H1 (cell line): Measurements from ENCODE around the gene RAD51B. TPM values are rescaled to one million over a fixed set of nuclear protein-coding genes. Genes with fewer than 3 reads are reported as not detected.

Experiments
- CTCF ChIA-PET: fragments of 300-600 bp; sonication (Branson Sonifier 250); formaldehyde crosslinking; loops from one replicate; lab custom pipeline; 2021; ENCODE audit not compliant: partially characterized antibody; lab: Charles Lee
- POLR2A ChIA-PET: fragments of 300-600 bp; sonication (Branson Sonifier 250); formaldehyde crosslinking; loops from one replicate; lab custom pipeline; 2021; ENCODE audit warnings: inconsistent platforms; ENCODE audit not compliant: partially characterized antibody; lab: Charles Lee
- DNase-seq, 2 experiments: peaks; one replicate each; pipeline versions ENCODE4 v3.0.0 to v3.0.0-alpha.2; 2010 to 2022; ENCODE audit warnings: low spot score in 2 of 2, low read depth in 1 of 2, mixed read lengths in 1 of 2
- FAIRE-seq: peaks from 2 replicates; lab custom pipeline; 2011; peaks lifted over from hg19 to GRCh38; lab: Jason Lieb, UNC
- H2AFZ ChIP-seq: 2 replicates; pipeline ENCODE4 v1.8.1; 2012; ENCODE audit warnings: low read length, inconsistent platforms
- H2AK5ac ChIP-seq: 2 replicates; pipeline ENCODE4 v1.6.1; 2013; ENCODE audit warnings: low read depth, low read length
- H2BK120ac ChIP-seq: replicated peaks from 2 replicates; pipeline ENCODE3; 2013; ENCODE audit warnings: low read depth, low read length, inconsistent platforms
- H2BK12ac ChIP-seq: 2 replicates; pipeline ENCODE4 v1.6.1; 2013; ENCODE audit warnings: low read depth, low read length
- H2BK15ac ChIP-seq: 2 replicates; pipeline ENCODE4 v1.6.1; 2013; ENCODE audit warnings: low read length
- H2BK20ac ChIP-seq: 2 replicates; pipeline ENCODE4 v1.6.1; 2013; ENCODE audit warnings: low read length
- H2BK5ac ChIP-seq: 2 replicates; pipeline ENCODE4 v1.6.1; 2013; ENCODE audit warnings: low read depth, low read length
- H3K14ac ChIP-seq: 2 replicates; pipeline ENCODE4 v1.6.1; 2013; ENCODE audit warnings: inconsistent platforms; ENCODE audit not compliant: insufficient read length
- H3K18ac ChIP-seq: 2 replicates; pipeline ENCODE4 v1.6.1; 2013; ENCODE audit warnings: low read length; ENCODE audit errors: extremely low read depth
- H3K23ac ChIP-seq: 2 replicates; pipeline ENCODE4 v1.6.1; 2013; ENCODE audit warnings: inconsistent platforms; ENCODE audit not compliant: insufficient read length
- H3K23me2 ChIP-seq: 2 replicates; pipeline ENCODE4 v1.6.1; 2013; ENCODE audit warnings: low read depth, low read length
- H3K27ac ChIP-seq: 2 replicates; pipeline ENCODE4 v1.6.1; 2011; ENCODE audit warnings: low read depth, low read length, inconsistent platforms
- H3K27me3 ChIP-seq, 4 experiments: replicated peaks in 1 of 4; 1 replicate in 1 of 4; 2 replicates in 3 of 4; pipeline versions ENCODE4 v1.6.1 to v1.8.1; 2011 to 2013; ENCODE audit warnings: low read length in 3 of 4, mild to moderate bottlenecking in 3 of 4, inconsistent platforms in 2 of 4, mixed read lengths in 2 of 4, moderate library complexity in 1 of 4; ENCODE audit not compliant: control insufficient read depth in 3 of 4, insufficient read depth in 3 of 4; ENCODE audit errors: extremely low read depth in 1 of 4
- H3K36me3 ChIP-seq, 4 experiments: 2 replicates each; pipeline versions ENCODE4 v1.6.1 to v1.8.1; 2011 to 2013; ENCODE audit warnings: mild to moderate bottlenecking in 4 of 4, low read length in 3 of 4, moderate library complexity in 2 of 4, control low read depth in 1 of 4, inconsistent platforms in 1 of 4; ENCODE audit not compliant: insufficient read depth in 4 of 4, control insufficient read depth in 2 of 4
- H3K4ac ChIP-seq: replicated peaks from 2 replicates; pipeline ENCODE3; 2013; ENCODE audit warnings: low read length, low read depth, mixed read lengths, inconsistent platforms; ENCODE audit not compliant: insufficient read length
- H3K4me1 ChIP-seq, 4 experiments: replicated peaks in 1 of 4; 1 replicate in 1 of 4; 2 replicates in 3 of 4; pipeline versions ENCODE4 v1.6.1 to v1.8.1; 2011 to 2013; ENCODE audit warnings: low read length in 3 of 4, inconsistent platforms in 2 of 4, mixed read lengths in 1 of 4; ENCODE audit not compliant: insufficient read depth in 4 of 4, control insufficient read depth in 3 of 4
- H3K4me2 ChIP-seq, 2 experiments: 2 replicates each; pipeline versions ENCODE4 v1.6.1 to v1.8.1; 2011 to 2013; ENCODE audit warnings: low read depth in 2 of 2, low read length in 2 of 2, control low read depth in 1 of 2, inconsistent platforms in 1 of 2, mild to moderate bottlenecking in 1 of 2; ENCODE audit not compliant: insufficient read depth in 1 of 2
- H3K4me3 ChIP-seq, 4 experiments: fragments of 200-600, 300-600 bp in 1 of 4; sonication (generic), shearing (Covaris generic), sonication (Bioruptor Twin) in 1 of 4; 2 replicates each; pipeline versions ENCODE4 v1.5.1 to v1.8.1; 2011 to 2016; ENCODE audit warnings: low read length in 4 of 4, low read depth in 3 of 4, control low read depth in 2 of 4, inconsistent platforms in 2 of 4, mild to moderate bottlenecking in 2 of 4, mixed read lengths in 1 of 4, moderate library complexity in 1 of 4; ENCODE audit not compliant: insufficient read depth in 2 of 4; ENCODE audit errors: extremely low read depth in 1 of 4
- H3K56ac ChIP-seq: replicated peaks from 2 replicates; pipeline ENCODE3; 2013; ENCODE audit warnings: low read depth, mild to moderate bottlenecking, mixed read lengths, low read length, inconsistent platforms; ENCODE audit not compliant: insufficient read length
- H3K79me1 ChIP-seq: 2 replicates; pipeline ENCODE4 v1.6.1; 2013; ENCODE audit warnings: low read depth, low read length, control low read depth
- H3K79me2 ChIP-seq, 2 experiments: 2 replicates each; pipeline versions ENCODE4 v1.6.1 to v1.8.1; 2012 to 2013; ENCODE audit warnings: low read length in 2 of 2, mild to moderate bottlenecking in 2 of 2, inconsistent platforms in 1 of 2; ENCODE audit not compliant: insufficient read depth in 2 of 2, control insufficient read depth in 1 of 2
- H3K9ac ChIP-seq, 4 experiments: replicated peaks in 1 of 4; 1 replicate in 1 of 4; 2 replicates in 3 of 4; pipeline versions ENCODE4 v1.6.1 to v1.8.1; 2011 to 2013; ENCODE audit warnings: low read depth in 3 of 4, low read length in 3 of 4, control low read depth in 2 of 4, mild to moderate bottlenecking in 2 of 4, moderate library complexity in 2 of 4, inconsistent platforms in 1 of 4; ENCODE audit errors: extremely low read depth in 1 of 4
- H3K9me3 ChIP-seq, 2 experiments: 2 replicates each; pipeline versions ENCODE4 v1.6.1 to v1.8.1; 2012 to 2013; ENCODE audit warnings: mild to moderate bottlenecking in 2 of 2, moderate library complexity in 2 of 2, control low read depth in 1 of 2, inconsistent platforms in 1 of 2, low read depth in 1 of 2, low read length in 1 of 2, mixed read lengths in 1 of 2; ENCODE audit not compliant: insufficient read depth in 2 of 2
- H4K20me1 ChIP-seq, 2 experiments: replicated peaks in 1 of 2; 2 replicates each; pipeline versions ENCODE3 to v1.8.1; 2011 to 2013; ENCODE audit warnings: inconsistent platforms in 2 of 2, low read length in 2 of 2, mild to moderate bottlenecking in 1 of 2; ENCODE audit not compliant: insufficient read depth in 2 of 2, control insufficient read depth in 1 of 2
- H4K5ac ChIP-seq: 2 replicates; pipeline ENCODE4 v1.6.1; 2013; ENCODE audit warnings: low read length, low read depth, mixed read lengths, inconsistent platforms; ENCODE audit not compliant: insufficient read length
- H4K8ac ChIP-seq: 2 replicates; pipeline ENCODE4 v1.8.0; 2013; ENCODE audit warnings: mild to moderate bottlenecking, moderate library complexity, low read length, inconsistent platforms; ENCODE audit not compliant: insufficient read depth; ENCODE audit errors: extremely low read depth
- H4K91ac ChIP-seq: replicated peaks from 2 replicates; pipeline ENCODE3; 2013; ENCODE audit warnings: low read length, mixed read lengths, inconsistent platforms; ENCODE audit not compliant: insufficient read length
- CTBP2 ChIP-seq: IDR thresholded peaks from 2 replicates; pipeline ENCODE4 v1.7.0; 2011; ENCODE audit warnings: borderline replicate concordance, mild to moderate bottlenecking, moderate library complexity, mixed read lengths, low read length; ENCODE audit not compliant: insufficient read depth, insufficient read length
- GTF2F1 ChIP-seq: IDR thresholded peaks from 2 replicates; pipeline ENCODE4 v1.6.1; 2012; ENCODE audit warnings: low read depth, low read length, improper control_type of control experiment, borderline replicate concordance
- NANOG ChIP-seq: IDR thresholded peaks from 2 replicates; pipeline ENCODE4 v1.6.1; 2011; ENCODE audit warnings: low read length, low read depth, mild to moderate bottlenecking, inconsistent platforms; ENCODE audit not compliant: insufficient read depth, poor library complexity, severe bottlenecking
- POLR2AphosphoS5 ChIP-seq: IDR thresholded peaks from 2 replicates; pipeline ENCODE4 v1.6.1; 2011; ENCODE audit warnings: low read depth, low read length
- RBBP5 ChIP-seq: IDR thresholded peaks from 2 replicates; pipeline ENCODE4 v1.7.1; 2012; ENCODE audit warnings: low read depth, mild to moderate bottlenecking, inconsistent platforms, low read length, moderate library complexity, borderline replicate concordance
- SP1 ChIP-seq: IDR thresholded peaks from 2 replicates; pipeline ENCODE4 v1.6.1; 2011; ENCODE audit warnings: low read depth, low read length
- SP4 ChIP-seq: IDR thresholded peaks from 2 replicates; pipeline ENCODE4 v1.6.1; 2012; ENCODE audit warnings: low read length, inconsistent platforms
- TAF1 ChIP-seq: IDR thresholded peaks from 2 replicates; pipeline ENCODE4 v1.6.1; 2011; ENCODE audit warnings: mild to moderate bottlenecking, low read depth, low read length
- TBP ChIP-seq: IDR thresholded peaks from 2 replicates; pipeline ENCODE4 v1.6.1; 2011; ENCODE audit warnings: low read depth, low read length, improper control_type of control experiment
- USF2 ChIP-seq: IDR thresholded peaks from 2 replicates; pipeline ENCODE4 v1.6.1; 2011; ENCODE audit warnings: low read length, improper control_type of control experiment
- WGBS, 2 experiments: shearing (Covaris generic) in 1 of 2; methylation state at CpG; one replicate each; pipeline versions ENCODE4 v1.1.6 to v1.1.7; 2013 to 2015; ENCODE audit warnings: low lambda C conversion rate in 2 of 2, mixed read lengths in 2 of 2, inconsistent platforms in 1 of 2, low coverage in 1 of 2, missing lambda C conversion rate in 1 of 2; ENCODE audit not compliant: insufficient replicate concordance in 2 of 2, insufficient coverage in 1 of 2, insufficient read length in 1 of 2; ENCODE audit errors: extremely low coverage in 1 of 2, missing lambda C conversion rate in 1 of 2; 5-methylcytosine and 5-hydroxymethylcytosine counted together
- polyA plus RNA-seq, 7 experiments: library from polyadenylated mRNA; depleted of rRNA in 3 of 7; stranded (reverse) in 5 of 7; unstranded in 2 of 7; fragments of >200 nt in 5 of 7; fragments of 200-250 nt in 2 of 7; gene quantifications; 1 replicate in 5 of 7; 2 replicates in 1 of 7; 4 replicates in 1 of 7; pipeline versions ENCODE4 v1.2.1 to v1.2.3, GENCODE V29; 2011 to 2013; ENCODE audit warnings: missing spikeins in 2 of 7, mixed read lengths in 2 of 7
- total RNA-seq: library from RNA; stranded (reverse); fragmentation: NEBNext Ultra II Directional; extraction: Animal tissue kit (Norgen Biotek cat#: 25700); gene quantifications from 2 replicates; pipeline ENCODE4 v1.2.1, GENCODE V29; 2021

RAD51B gene
- total and polyA plus RNA-seq, 2 of the 8 experiments (the other 6 are each of a cell fraction or from before 2014, with no cell fraction given) = 3.9 to 14.9 TPM

GRCh38 chr14:67816326-67817002 is 3.1 kb upstream of the RAD51B start, which contains the start of gene ZFYVE26:
Gene ZFYVE26 (minus strand): TSS chr14:67816590. CDS start chr14:67815963, 627 bp downstream.
- H3K4me1 ChIP-seq = peaks cover 0 to 15% (median 3%) of the 10 kb centered on the region in 4 experiments; a peak in 6 of 7 replicates
- H3K23ac ChIP-seq = no peak within 1 kb of the TSS
- no peaks in the 10 kb centered on the region for H3K27me3 ChIP-seq
- 2% methylated on average over 26 of the region's 26 CpGs; no CpG with 5 or more reads in 1 of the 2 experiments for WGBS, 2 experiments
- peak within 1 kb of the TSS; percentile 87 for H2AFZ ChIP-seq
- H3K9me3 ChIP-seq = no peaks in the 10 kb centered on the region
- no peak within 1 kb of the TSS for H2BK20ac ChIP-seq
- H3K27ac ChIP-seq = peak within 1 kb of the TSS; percentile 78
- H3K14ac ChIP-seq = no peak within 1 kb of the TSS
- no peak within 1 kb of the TSS for H3K56ac ChIP-seq
- peak within 1 kb of the TSS; percentile 97; the same call in 1 of the 2 replicates for H4K8ac ChIP-seq
- peak; percentile 93 for FAIRE-seq
- H2AK5ac ChIP-seq = no peak within 1 kb of the TSS
- no peaks in the 10 kb centered on the region for H3K79me1 ChIP-seq
- peaks cover 7% of the 10 kb centered on the region; the same call in 1 of the 2 replicates for H3K23me2 ChIP-seq
- peak within 1 kb of the TSS in 3 of 4 experiments; percentile 80 to 94 (median 83); a peak in 6 of 7 replicates for H3K9ac ChIP-seq
- H3K4ac ChIP-seq = no peak within 1 kb of the TSS
- H4K20me1 ChIP-seq = no peaks in the 10 kb centered on the region
- H3K79me2 ChIP-seq = peaks cover 0 to 26% of the 10 kb centered on the region in 2 experiments; a peak in 3 of 4 replicates
- H3K36me3 ChIP-seq = peaks cover 0 to 11% (median 1%) of the 10 kb centered on the region in 4 experiments; a peak in 4 of 8 replicates
- peak within 1 kb of the TSS; percentile 80 to 90 (median 88) for H3K4me3 ChIP-seq
- H4K91ac ChIP-seq = no peak within 1 kb of the TSS
- H2BK15ac ChIP-seq = no peak within 1 kb of the TSS
- DNase-seq = peak; percentile 86 to 90
- H3K4me2 ChIP-seq = peak within 1 kb of the TSS; percentile 85 to 96
- H4K5ac ChIP-seq = peak within 1 kb of the TSS; percentile 66
- ChIA-PET CTCF (interaction anchor here (0.6 kb wide), 1 partner anchor 1313 kb away, joined by 3 read pairs; no protein-coding TSS in a partner anchor), POLR2A (interaction anchor here (0.6 to 1.1 kb wide), 7 partner anchors 9 to 431 kb away, joined by 3 to 7 read pairs (median 4); partner anchors contain the start of gene RDH11)
- H2BK5ac ChIP-seq = peak within 1 kb of the TSS; percentile 60; the same call in 1 of the 2 replicates
- H3K18ac ChIP-seq = peak within 1 kb of the TSS; percentile 72; the same call in 1 of the 2 replicates
- H2BK12ac ChIP-seq = no peak within 1 kb of the TSS; the same call in 1 of the 2 replicates
- H2BK120ac ChIP-seq = no peak within 1 kb of the TSS
- peak; percentile 63 for TF ChIP-seq TBP
- TF ChIP-seq SP4 = peak; percentile 94; the same call in 1 of the 2 replicates
- peak; percentile 12 for TF ChIP-seq NANOG
- peak; percentile 96 for TF ChIP-seq SP1
- TF ChIP-seq TAF1 = peak; percentile 84
- TF ChIP-seq CTBP2 = peak; percentile 61
- peak; percentile 78 for TF ChIP-seq GTF2F1
- peak; percentile 66 for TF ChIP-seq POLR2AphosphoS5
- TF ChIP-seq USF2 = peak; percentile 97
- 0 out of 2 replicates have a peak, but pooled peaks have one; percentile 45 for TF ChIP-seq RBBP5
